Astrocyte (in vitro differentiated cells and primary cell): ENCODE measurements around the gene KLRG1.

Experiments
- EZH2 ChIP-seq: IDR thresholded peaks from 2 replicates; pipeline ENCODE4 v1.6.1; 2012; ENCODE audit warnings: mild to moderate bottlenecking, low read length, inconsistent platforms; ENCODE audit not compliant: insufficient read depth
- TF ChIP-seq, protein P1 (sequence below): IDR thresholded peaks from 2 replicates; pipeline ENCODE4 v1.5.1; 2011; ENCODE audit warnings: low read depth, mild to moderate bottlenecking, inconsistent platforms, low read length, moderate library complexity; ENCODE audit not compliant: insufficient read depth

DNA sequence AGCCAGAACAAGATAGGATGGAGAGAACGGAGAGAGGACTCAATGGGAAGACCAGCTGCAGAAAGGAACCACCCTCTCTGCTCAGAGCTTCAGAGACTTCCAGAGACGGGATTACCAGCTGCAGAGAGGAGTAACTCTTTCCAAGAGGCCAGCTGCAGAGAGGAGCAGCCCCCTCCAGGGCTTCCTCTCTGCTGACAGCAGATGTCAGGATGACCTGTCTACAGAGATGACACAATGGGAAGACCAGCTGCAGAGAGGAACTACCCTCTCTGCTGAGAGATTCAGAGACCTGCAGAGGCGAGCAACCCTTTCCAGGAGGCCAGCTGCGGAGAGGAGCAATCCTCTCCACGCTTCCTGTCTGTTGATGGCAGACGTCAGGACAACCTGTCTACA is 61.8 kb downstream of the KLRG1 start:
- TF ChIP-seq, protein P1, sequence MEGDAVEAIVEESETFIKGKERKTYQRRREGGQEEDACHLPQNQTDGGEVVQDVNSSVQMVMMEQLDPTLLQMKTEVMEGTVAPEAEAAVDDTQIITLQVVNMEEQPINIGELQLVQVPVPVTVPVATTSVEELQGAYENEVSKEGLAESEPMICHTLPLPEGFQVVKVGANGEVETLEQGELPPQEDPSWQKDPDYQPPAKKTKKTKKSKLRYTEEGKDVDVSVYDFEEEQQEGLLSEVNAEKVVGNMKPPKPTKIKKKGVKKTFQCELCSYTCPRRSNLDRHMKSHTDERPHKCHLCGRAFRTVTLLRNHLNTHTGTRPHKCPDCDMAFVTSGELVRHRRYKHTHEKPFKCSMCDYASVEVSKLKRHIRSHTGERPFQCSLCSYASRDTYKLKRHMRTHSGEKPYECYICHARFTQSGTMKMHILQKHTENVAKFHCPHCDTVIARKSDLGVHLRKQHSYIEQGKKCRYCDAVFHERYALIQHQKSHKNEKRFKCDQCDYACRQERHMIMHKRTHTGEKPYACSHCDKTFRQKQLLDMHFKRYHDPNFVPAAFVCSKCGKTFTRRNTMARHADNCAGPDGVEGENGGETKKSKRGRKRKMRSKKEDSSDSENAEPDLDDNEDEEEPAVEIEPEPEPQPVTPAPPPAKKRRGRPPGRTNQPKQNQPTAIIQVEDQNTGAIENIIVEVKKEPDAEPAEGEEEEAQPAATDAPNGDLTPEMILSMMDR = no peak
- no peak for TF ChIP-seq EZH2
